OCI-M2 (cell line): ENCODE measurements around the gene ARID1B.

Experiments used
- DNase-seq: peaks from one replicate; lab custom pipeline; 2025; ENCODE audit not compliant: unreplicated experiment; lab: John Stamatoyannopoulos, UW

Gene ARID1B

DNA sequence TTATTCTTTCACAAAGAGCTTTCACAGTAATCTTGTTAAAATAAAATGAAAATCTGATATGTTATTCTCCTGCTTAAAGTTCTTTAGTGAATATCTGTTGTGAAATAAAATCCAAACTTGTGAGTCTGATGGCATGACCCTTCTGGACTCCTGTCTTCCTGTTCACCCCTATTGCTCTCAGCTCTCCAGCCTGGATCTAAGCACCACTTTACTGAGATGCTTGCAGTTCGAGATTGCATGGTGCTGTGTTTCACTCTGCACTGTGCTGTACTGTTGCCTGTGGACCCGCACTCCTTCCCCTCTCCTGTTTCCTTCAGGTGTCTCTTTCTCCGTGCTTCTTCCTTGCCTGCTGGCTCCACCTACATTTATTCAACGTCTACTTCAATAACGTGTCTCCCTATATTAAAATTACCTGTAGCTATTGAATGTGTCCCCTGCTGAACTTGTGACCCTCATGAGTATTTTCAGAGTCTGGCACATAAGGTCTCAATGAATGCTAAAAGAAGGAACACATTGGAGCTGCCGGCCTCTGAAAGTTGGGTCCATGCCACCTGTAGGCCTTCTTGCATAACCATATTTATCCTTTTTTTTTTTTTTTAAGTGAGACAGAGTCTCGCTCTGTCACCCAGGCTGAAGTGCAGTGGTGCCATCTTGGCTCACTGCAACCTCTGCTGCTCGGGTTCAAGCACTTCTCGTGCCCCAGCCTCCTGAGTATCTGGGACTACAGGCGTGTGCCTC, 100.1 kb downstream of the ARID1B start:
- DNase-seq, result no peak

DNA sequence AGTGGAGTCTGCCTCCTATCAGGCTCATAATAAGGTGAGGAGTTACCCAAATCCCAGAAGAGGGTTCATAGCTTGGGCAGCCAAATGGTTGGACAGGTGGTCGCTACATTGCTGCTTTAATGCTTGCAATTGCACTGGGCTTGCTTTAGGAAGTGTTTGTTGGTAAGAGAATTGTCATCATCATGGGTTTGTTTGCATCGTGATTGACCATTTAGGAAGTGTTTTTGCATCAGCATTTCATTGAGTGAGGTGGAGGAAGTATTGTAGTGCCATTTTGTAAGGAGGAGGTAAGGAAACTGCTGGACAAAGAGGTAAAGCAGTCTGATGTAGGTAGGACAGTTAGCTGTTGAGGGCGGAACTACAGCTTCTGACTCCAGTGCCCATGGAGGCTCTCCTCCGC, 101.5 kb downstream of the ARID1B start:
- DNase-seq, result no peak

GRCh38 chr6:156879186-156879585, 102.0 kb downstream of the ARID1B start:
- no peak for DNase-seq

GRCh38 chr6:156879591-156879990, 102.4 kb downstream of the ARID1B start:
- DNase-seq, result no peak

DNA sequence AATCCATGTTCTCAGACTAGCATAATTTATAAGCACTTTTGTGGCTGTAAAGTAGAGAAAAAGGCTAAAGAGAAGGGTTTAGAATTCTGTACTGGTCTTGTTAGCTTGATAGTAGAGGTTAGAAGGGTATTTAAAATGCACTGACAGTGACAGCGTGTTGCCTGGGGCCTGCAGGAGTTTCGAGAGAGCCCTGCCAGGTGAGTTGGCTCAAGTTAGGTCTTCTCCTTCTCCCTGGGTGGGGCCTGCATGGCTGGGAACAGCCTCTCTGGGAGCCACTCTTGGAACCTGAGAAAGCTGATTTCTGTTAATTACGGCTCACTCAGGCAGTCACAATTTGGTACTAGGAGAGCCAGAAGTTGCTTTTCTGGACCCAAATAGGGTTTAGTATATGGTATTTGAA, 103.7 kb downstream of the ARID1B start:
- no peak for DNase-seq

GRCh38 chr6:156881687-156882629, 104.8 kb downstream of the ARID1B start:
- DNase-seq, result no peak

- no peak for DNase-seq
Measured at GRCh38 chr6:156883497-156884252, 106.5 kb downstream of the ARID1B start.

DNA sequence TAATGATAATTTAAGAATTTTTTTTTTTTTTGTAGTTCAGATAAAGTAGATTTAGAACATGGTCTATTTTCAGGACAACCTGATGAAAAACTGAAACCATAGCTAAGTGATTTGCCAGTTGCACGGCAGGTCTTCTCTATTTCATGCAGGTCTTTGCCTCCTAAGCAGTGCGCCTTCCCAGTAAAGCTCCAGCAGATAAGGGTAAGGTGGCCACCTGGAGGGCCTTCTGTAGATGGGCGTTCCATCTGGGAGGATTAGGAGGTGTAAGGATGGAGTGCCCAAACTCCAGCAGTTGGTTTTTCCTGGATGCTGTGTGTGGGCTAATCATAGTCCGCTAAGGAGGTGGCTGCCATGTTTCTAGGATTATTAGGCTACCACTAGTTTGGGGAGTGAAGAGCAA, 107.1 kb downstream of the ARID1B start:
- DNase-seq, result no peak

- no peak for DNase-seq
Measured at GRCh38 chr6:156885562-156885961, 108.4 kb downstream of the ARID1B start.

GRCh38 chr6:156886409-156886808, 109.2 kb downstream of the ARID1B start:
- DNase-seq, result no peak

DNA sequence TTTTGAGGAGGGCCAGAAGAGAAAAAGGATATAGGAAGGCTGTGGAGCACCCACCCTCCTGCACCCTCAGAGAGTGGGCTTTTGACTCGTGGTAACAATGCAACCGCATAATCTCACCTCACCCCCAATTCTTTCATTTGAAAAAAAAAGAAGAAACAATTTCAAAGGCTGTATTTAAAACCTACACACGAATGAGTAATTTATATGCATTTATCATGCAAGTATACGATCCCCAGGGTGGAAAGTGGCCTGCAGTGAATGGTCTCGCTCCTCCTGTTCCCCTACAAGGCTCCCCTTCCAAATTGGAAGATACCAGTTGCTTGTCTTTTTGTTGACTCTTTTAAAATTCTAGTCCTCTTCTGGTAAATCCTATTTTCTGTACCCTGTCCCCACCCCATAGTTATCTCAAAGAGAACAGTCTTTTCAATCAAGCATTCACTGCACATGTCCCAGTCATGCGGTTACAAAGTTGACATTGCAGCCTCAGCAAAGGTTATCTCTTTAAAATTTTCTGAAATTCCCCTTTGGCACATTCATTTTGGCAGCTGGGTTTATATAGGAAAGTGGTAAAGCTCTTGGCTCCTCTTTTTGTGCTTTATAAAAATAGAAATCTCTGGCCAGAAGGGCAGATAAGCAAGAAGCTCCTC, 110.6 kb downstream of the ARID1B start:
- DNase-seq, result no peak

DNA sequence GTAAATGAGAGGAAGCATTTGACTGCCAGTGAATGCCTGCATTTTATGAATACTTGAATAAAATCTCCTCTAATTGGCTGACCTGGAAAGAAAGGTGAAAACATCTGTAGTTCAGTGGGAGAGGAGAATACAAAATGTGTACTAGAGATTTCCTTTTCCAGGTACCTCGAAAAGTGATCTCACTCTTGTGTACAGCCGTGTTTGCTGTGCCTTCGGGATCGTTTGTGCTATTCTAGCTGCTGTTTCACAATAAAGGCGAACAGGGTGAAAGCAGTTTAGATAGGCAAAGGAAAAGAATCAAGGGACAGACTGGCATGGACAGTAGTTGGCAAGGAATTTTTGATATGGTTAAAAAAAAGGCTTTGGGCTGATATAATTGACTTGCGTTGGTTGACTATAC, 112.3 kb downstream of the ARID1B start:
- no peak for DNase-seq

- no peak for DNase-seq
Measured at GRCh38 chr6:156889986-156890385, 112.8 kb downstream of the ARID1B start.

- DNase-seq, result no peak
Measured at GRCh38 chr6:156890627-156891314, 113.6 kb downstream of the ARID1B start.

- DNase-seq, result no peak
Measured at GRCh38 chr6:156897907-156898531, 120.8 kb downstream of the ARID1B start.

DNA sequence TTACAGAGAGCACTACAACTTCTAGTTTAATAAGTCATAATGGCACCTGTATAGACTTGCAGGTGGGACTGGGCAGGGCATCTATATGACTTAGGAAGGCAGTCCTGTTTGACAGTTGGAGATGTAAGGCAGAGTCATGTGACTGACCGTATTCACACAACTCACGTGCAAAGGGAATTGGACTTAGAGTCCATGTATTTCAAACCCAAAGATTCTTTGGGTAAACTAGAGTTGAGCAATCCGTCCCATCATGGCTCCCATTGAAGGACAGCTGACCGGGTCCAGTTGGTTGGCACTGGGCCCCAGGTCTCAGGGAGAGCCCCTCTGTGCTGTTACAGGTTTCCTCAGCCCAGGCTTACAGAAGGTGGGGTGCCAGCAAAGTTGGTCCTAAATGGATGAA, 121.9 kb downstream of the ARID1B start:
- DNase-seq, result no peak

- no peak for DNase-seq
Measured at GRCh38 chr6:156899532-156900135, 122.5 kb downstream of the ARID1B start.

- no peak for DNase-seq
Measured at GRCh38 chr6:156900292-156900691, 123.1 kb downstream of the ARID1B start.

DNA sequence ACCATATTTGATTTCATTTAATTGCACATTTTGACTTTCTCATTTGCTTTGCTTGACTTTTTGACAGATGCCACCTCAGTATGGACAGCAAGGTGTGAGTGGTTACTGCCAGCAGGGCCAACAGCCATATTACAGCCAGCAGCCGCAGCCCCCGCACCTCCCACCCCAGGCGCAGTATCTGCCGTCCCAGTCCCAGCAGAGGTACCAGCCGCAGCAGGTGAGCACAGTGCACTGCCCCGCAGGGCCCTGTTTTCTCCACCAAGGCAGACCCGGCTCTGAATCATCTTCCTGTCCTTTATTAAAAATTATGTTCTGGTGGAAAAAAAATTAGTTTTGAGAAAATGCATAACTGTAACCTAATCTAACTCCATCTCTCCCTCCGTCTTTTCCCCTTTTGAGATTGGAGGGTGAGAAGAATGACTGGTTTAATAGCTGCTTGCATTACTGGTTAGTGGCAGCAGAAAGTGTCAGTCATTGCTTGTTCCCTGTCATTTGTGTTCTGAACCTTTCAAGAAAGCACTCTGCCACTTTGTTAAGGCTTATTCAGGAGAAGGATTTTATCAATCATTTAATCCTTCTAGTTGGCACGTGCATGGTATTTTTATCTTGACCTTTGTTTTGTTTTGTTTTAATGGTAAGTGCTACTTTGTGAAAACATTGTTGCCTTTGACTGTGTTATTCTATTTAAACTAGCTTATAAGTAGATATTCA, 124.3 kb downstream of the ARID1B start:
- no peak for DNase-seq
